ENCODE data around the gene HEPHL1.
"Not testable (repeated sequence)": the region's sequence is repeated elsewhere in the genome, so short reads cannot be mapped to it uniquely, and the experiment has no call there.

The HEPHL1 gene

GRCh38 chr11:94150056-94150455 is 128.9 kb downstream of the HEPHL1 start:
- H3K27ac Mint-ChIP-seq: peak overlapping the region; percentile 70
- no peak overlapping the region for H3K4me3 Mint-ChIP-seq
- H3K9me3 Mint-ChIP-seq: no peaks in the 10 kb centered on the region
- H3K4me1 Mint-ChIP-seq: peaks cover 63% of the 10 kb centered on the region
- ATAC-seq (ENCODE audit: low read depth) (no peak), DNase-seq (ENCODE audit: low spot score in 2 of 2) (no peak)
- H3K36me3 Mint-ChIP-seq: peaks cover 4% of the 10 kb centered on the region
- no peaks in the 10 kb centered on the region for H3K27me3 Mint-ChIP-seq

- DNase-seq (ENCODE audit: low spot score in 2 of 2): no peak
- H3K4me1 Mint-ChIP-seq: peaks cover 61% of the 10 kb centered on the region
These were observed 129.8 kb downstream of the HEPHL1 start for GRCh38 chr11:94150704-94151685.

GRCh38 chr11:94151903-94152677 is 130.9 kb downstream of the HEPHL1 start:
- Mint-ChIP-seq H3K36me3 (peaks cover 12% of the 10 kb centered on the region), H3K27ac (peak overlapping the region; percentile 24), H3K4me1 (peaks cover 53% of the 10 kb centered on the region), H3K9me3 (no peaks in the 10 kb centered on the region), H3K27me3 (no peaks in the 10 kb centered on the region), H3K4me3 (no peak overlapping the region)
- no peak for DNase-seq (ENCODE audit: low spot score in 2 of 2)
- no peak for ATAC-seq (ENCODE audit: low read depth)

More at GRCh38 chr11:94150704-94151685, 129.8 kb downstream of the HEPHL1 start:
- Mint-ChIP-seq H3K4me3 (no peak overlapping the region), H3K27ac (peak overlapping the region; percentile 64), H3K9me3 (no peaks in the 10 kb centered on the region), H3K36me3 (peaks cover 7% of the 10 kb centered on the region), H3K27me3 (no peaks in the 10 kb centered on the region)
- no peak for ATAC-seq (ENCODE audit: low read depth)

- Mint-ChIP-seq H3K9me3 (no peaks in the 10 kb centered on the region), H3K27me3 (no peaks in the 10 kb centered on the region), H3K27ac (peak overlapping the region; percentile 71), H3K4me1 (peaks cover 48% of the 10 kb centered on the region), H3K4me3 (no peak overlapping the region), H3K36me3 (peaks cover 12% of the 10 kb centered on the region)
- no peak for DNase-seq (ENCODE audit: low spot score in 2 of 2)
- ATAC-seq (ENCODE audit: low read depth): no peak
These were observed 131.5 kb downstream of the HEPHL1 start for GRCh38 chr11:94152678-94153065.

- peaks cover 46% of the 10 kb centered on the region for H3K4me1 Mint-ChIP-seq
- ATAC-seq (ENCODE audit: low read depth): no peak
These were observed 132.2 kb downstream of the HEPHL1 start for GRCh38 chr11:94153320-94153719.

GRCh38 chr11:94154095-94154856 is 133.1 kb downstream of the HEPHL1 start:
- H3K4me1 Mint-ChIP-seq: peaks cover 40% of the 10 kb centered on the region
- DNase-seq (ENCODE audit: low spot score in 2 of 2) (no peak), ATAC-seq (ENCODE audit: low read depth) (no peak)
- H3K9me3 Mint-ChIP-seq: no peaks in the 10 kb centered on the region
- H3K4me3 Mint-ChIP-seq: no peak overlapping the region
- H3K36me3 Mint-ChIP-seq: peaks cover 12% of the 10 kb centered on the region
- H3K27me3 Mint-ChIP-seq: no peaks in the 10 kb centered on the region
- H3K27ac Mint-ChIP-seq: peak overlapping the region; percentile 71

More at GRCh38 chr11:94153320-94153719, 132.2 kb downstream of the HEPHL1 start:
- no peak overlapping the region for H3K4me3 Mint-ChIP-seq
- peaks cover 12% of the 10 kb centered on the region for H3K36me3 Mint-ChIP-seq
- H3K27me3 Mint-ChIP-seq: no peaks in the 10 kb centered on the region
- DNase-seq (ENCODE audit: low spot score in 2 of 2): no peak
- peak overlapping the region; percentile 71 for H3K27ac Mint-ChIP-seq
- no peaks in the 10 kb centered on the region for H3K9me3 Mint-ChIP-seq

GRCh38 chr11:94157339-94157738 is 136.2 kb downstream of the HEPHL1 start:
- DNase-seq (ENCODE audit: low spot score in 2 of 2): not testable (repeated sequence)
- peaks cover 37% of the 10 kb centered on the region for H3K4me1 Mint-ChIP-seq

More at GRCh38 chr11:94157339-94157738, 136.2 kb downstream of the HEPHL1 start:
- not testable (repeated sequence) for H3K4me3 Mint-ChIP-seq; H3K27ac Mint-ChIP-seq; ATAC-seq (ENCODE audit: low read depth); H3K9me3 Mint-ChIP-seq; H3K27me3 Mint-ChIP-seq
- peaks cover 25% of the 10 kb centered on the region for H3K36me3 Mint-ChIP-seq
